B cell (primary cell): ENCODE results near the gene ARHGAP33.

Source experiments
- EZH2 ChIP-seq: IDR thresholded peaks from 2 replicates; pipeline ENCODE4 v1.6.1; 2012; ENCODE audit warnings: borderline replicate concordance, low read depth, mild to moderate bottlenecking, moderate library complexity, low read length; ENCODE audit not compliant: insufficient read depth, poor library complexity, severe bottlenecking
- TF ChIP-seq, protein P1 (sequence below): fragments of 200-600 bp; IDR thresholded peaks from one replicate; pipeline ENCODE4 v1.8.0; 2022; ENCODE audit warnings: antibody characterized with exemption, mild to moderate bottlenecking

DNA sequence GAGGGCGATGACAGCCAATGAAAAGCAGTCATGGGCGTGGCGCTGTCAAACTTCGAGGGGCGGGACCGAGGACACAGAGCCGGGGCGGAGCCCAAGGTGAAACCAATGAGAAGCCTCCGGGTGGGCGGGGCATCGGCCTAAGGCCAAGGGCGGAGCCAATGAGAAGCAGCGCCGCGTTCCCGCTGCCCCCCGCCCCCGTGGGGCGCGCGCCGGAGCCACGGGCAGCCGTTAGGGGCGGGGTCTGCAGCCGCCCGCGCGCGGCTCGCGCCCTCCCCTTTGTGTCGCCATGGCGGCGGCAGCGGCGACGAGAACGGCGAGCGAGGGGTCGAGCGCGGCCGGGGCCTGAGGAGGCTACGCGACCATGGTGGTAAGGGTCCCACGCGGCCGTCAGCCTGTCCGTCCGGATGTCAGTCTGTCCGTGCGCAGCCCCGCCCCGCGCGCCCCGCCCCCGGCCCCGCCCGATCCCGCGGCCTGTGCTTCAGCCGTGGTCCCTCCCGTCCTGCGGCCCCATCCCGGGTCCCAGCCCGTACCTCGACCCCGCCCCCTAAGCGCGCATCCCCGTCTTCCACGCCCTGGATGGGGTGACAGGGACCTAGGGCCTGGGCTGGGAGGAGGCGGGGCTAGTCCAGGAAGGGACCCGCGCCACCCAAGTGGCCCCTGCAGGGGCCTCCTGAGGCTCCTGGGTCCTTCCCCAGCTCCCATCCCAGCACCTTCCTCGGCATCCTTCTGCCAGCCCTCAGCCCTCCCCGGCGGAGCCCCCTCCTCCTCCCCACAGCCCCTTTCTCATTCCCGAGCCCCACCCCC is at the start of gene ARHGAP33:
- TF ChIP-seq, protein P1, sequence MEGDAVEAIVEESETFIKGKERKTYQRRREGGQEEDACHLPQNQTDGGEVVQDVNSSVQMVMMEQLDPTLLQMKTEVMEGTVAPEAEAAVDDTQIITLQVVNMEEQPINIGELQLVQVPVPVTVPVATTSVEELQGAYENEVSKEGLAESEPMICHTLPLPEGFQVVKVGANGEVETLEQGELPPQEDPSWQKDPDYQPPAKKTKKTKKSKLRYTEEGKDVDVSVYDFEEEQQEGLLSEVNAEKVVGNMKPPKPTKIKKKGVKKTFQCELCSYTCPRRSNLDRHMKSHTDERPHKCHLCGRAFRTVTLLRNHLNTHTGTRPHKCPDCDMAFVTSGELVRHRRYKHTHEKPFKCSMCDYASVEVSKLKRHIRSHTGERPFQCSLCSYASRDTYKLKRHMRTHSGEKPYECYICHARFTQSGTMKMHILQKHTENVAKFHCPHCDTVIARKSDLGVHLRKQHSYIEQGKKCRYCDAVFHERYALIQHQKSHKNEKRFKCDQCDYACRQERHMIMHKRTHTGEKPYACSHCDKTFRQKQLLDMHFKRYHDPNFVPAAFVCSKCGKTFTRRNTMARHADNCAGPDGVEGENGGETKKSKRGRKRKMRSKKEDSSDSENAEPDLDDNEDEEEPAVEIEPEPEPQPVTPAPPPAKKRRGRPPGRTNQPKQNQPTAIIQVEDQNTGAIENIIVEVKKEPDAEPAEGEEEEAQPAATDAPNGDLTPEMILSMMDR = no peak
- TF ChIP-seq EZH2 = no peak
